NCI-H2227 (cell line): ENCODE data around the gene CD36.

Experiments used
- DNase-seq: peaks from one replicate; lab custom pipeline; 2025; ENCODE audit not compliant: unreplicated experiment; lab: John Stamatoyannopoulos, UW

The CD36 gene

GRCh38 chr7:80623503-80624252 lies 14.8 kb upstream of the CD36 start:
- peak; percentile 36 for DNase-seq

- DNase-seq: no peak
Observed at GRCh38 chr7:80624763-80625162, 13.7 kb upstream of the CD36 start.

- DNase-seq: no peak
Observed at GRCh38 chr7:80629023-80629422, 9.4 kb upstream of the CD36 start.

- DNase-seq: peak; percentile 83
Observed at GRCh38 chr7:80630608-80631405, 7.6 kb upstream of the CD36 start.

GRCh38 chr7:80631421-80631820 lies 7.0 kb upstream of the CD36 start:
- DNase-seq: no peak

- no peak for DNase-seq
Observed at GRCh38 chr7:80632139-80632538, 6.3 kb upstream of the CD36 start.

- no peak for DNase-seq
Observed at GRCh38 chr7:80632819-80633218, 5.6 kb upstream of the CD36 start.

- no peak for DNase-seq
Observed at GRCh38 chr7:80634505-80634904, 3.9 kb upstream of the CD36 start.

- no peak for DNase-seq
Observed at GRCh38 chr7:80635533-80635932, 2.9 kb upstream of the CD36 start.

GRCh38 chr7:80635998-80636397 lies 2.4 kb upstream of the CD36 start:
- no peak for DNase-seq

GRCh38 chr7:80636709-80637108 lies 1.7 kb upstream of the CD36 start:
- DNase-seq: no peak

GRCh38 chr7:80637454-80637853 lies 988 bp upstream of the CD36 start:
- DNase-seq: no peak

- no peak for DNase-seq
Observed at GRCh38 chr7:80639011-80639410, 569 bp downstream of the CD36 start.

- DNase-seq: no peak
Observed at GRCh38 chr7:80640846-80641245, 2.4 kb downstream of the CD36 start.

GRCh38 chr7:80641548-80641947 lies 3.1 kb downstream of the CD36 start:
- no peak for DNase-seq

- DNase-seq: no peak
Observed at GRCh38 chr7:80642871-80643270, 4.4 kb downstream of the CD36 start.

- no peak for DNase-seq
Observed at GRCh38 chr7:80643336-80643915, 5.0 kb downstream of the CD36 start.

- no peak for DNase-seq
Observed at GRCh38 chr7:80644054-80644453, 5.6 kb downstream of the CD36 start.

- no peak for DNase-seq
Observed at GRCh38 chr7:80646083-80646865, 7.8 kb downstream of the CD36 start.

- DNase-seq: no peak
Observed at GRCh38 chr7:80647436-80647835, 9.0 kb downstream of the CD36 start.

- no peak for DNase-seq
Observed at GRCh38 chr7:80648031-80648600, 9.7 kb downstream of the CD36 start.
